ENCODE data around the gene KNCN. TPM values are rescaled to one million over a fixed set of nuclear protein-coding genes. Genes with fewer than 3 reads are reported as not detected.

KNCN gene
- total and polyA plus RNA-seq, 12 donors: 0.07 to 0.40 (median 0.24) TPM; not detected in 9

DNA sequence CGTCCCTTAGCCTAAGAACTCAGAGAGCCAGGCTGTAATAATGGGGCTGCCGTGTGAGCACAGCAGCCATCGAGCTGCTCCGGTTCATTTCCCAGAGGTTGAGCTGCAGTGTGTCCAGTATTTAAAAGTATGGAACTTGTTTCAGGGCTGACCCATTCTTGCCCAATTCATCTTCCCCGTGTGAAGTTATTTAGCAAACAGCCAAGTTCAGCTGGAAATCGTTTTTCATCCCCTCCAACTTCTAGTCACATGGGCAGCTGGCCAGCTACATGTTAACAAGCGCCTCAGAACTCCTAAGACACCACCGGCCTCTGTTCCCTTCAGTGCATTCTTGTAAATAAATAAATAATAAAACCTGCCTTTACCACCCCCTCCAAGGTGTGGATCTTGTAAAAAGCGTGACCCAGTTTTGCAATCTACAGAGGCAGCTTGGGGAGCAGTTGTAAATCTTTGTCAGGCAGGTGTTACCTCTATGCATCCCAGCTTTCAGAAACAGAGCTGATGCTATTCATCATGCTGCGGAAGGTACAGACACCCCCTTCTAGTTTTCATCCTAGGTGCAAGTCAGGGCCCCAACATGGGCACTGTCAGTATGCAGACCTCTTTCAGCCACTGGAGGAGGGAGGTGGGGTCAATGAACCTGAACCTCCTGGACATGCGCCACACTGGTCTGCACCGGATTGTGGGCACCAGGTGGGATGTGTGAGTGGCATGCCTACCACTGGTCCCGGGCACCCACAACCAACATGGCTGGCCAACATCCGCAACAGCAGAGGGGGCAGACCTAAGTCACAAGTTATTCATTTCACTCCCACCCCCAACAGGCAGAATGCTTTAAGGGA is 18.7 kb upstream of the KNCN start:
- TF ChIP-seq, protein P1, sequence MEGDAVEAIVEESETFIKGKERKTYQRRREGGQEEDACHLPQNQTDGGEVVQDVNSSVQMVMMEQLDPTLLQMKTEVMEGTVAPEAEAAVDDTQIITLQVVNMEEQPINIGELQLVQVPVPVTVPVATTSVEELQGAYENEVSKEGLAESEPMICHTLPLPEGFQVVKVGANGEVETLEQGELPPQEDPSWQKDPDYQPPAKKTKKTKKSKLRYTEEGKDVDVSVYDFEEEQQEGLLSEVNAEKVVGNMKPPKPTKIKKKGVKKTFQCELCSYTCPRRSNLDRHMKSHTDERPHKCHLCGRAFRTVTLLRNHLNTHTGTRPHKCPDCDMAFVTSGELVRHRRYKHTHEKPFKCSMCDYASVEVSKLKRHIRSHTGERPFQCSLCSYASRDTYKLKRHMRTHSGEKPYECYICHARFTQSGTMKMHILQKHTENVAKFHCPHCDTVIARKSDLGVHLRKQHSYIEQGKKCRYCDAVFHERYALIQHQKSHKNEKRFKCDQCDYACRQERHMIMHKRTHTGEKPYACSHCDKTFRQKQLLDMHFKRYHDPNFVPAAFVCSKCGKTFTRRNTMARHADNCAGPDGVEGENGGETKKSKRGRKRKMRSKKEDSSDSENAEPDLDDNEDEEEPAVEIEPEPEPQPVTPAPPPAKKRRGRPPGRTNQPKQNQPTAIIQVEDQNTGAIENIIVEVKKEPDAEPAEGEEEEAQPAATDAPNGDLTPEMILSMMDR (IDR thresholded peaks at IDR 0.05): no peak
- TF ChIP-seq POLR2A (IDR thresholded peaks at IDR 0.05): no peak
- peak in 1 of 7 donors; percentile 13 for DNase-seq
- Histone ChIP-seq H3K36me3 (replicated peaks in 1 of 2) (peaks cover 0 to 35% of the 10 kb centered on the region in 2 donors), H3K27ac (no peak overlapping the region), H3K4me1 (replicated peaks in 1 of 2) (no peaks in the 10 kb centered on the region), H3K27me3 (no peaks in the 10 kb centered on the region), H3K9me3 (replicated peaks in 1 of 3) (no peaks in the 10 kb centered on the region), H3K4me3 (no peak overlapping the region)
- intact Hi-C loops (cut with DNase I): no loop called here
- 71 to 81% (median 78%) methylated on average over 9 to 14 of the region's 14 CpGs for WGBS, 4 donors

DNA sequence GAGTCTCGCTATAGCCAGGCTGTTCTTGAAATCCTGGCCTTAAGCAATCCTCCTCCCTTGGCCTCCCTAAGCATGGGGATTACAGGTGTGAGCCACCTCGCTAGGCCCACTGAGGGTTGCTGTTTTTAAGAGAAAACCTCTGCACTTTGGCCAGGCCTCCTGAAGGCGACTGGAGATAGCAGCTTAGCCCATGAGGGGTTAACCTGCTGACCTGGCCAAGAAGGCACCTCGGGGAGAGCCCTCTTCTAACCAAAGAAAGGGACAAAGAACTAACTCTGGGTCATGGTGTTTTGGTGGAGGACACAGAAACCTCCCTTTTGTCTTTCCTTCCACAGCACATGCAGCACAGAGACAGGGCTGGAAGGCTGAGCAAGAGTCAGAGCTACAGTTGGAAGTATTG is 17.7 kb upstream of the KNCN start:
- TF ChIP-seq POLR2A (IDR thresholded peaks at IDR 0.05): no peak
- TF ChIP-seq, protein P1 (IDR thresholded peaks at IDR 0.05): no peak
- Histone ChIP-seq H3K27me3 (no peaks in the 10 kb centered on the region), H3K27ac (no peak overlapping the region), H3K36me3 (replicated peaks in 1 of 2) (peaks cover 0 to 30% of the 10 kb centered on the region in 2 donors), H3K9me3 (replicated peaks in 1 of 3) (no peaks in the 10 kb centered on the region), H3K4me1 (replicated peaks in 1 of 2) (no peaks in the 10 kb centered on the region), H3K4me3 (no peak overlapping the region)
- DNase-seq: no peak
- intact Hi-C loops (cut with DNase I): no loop called here
- WGBS, 4 donors: 88 to 93% (median 90%) methylated on average over 4 of the region's 4 CpGs

- H3K9me3 ChIP-seq (replicated peaks in 1 of 3): no peaks in the 10 kb centered on the region
- no peak for DNase-seq
- H3K4me3 ChIP-seq: no peak overlapping the region
- H3K36me3 ChIP-seq (replicated peaks in 1 of 2): peaks cover 0 to 28% of the 10 kb centered on the region in 2 donors
- TF ChIP-seq, protein P1 (IDR thresholded peaks at IDR 0.05): no peak
- TF ChIP-seq POLR2A (IDR thresholded peaks at IDR 0.05): no peak
- intact Hi-C loops (cut with DNase I): no loop called here
- H3K4me1 ChIP-seq (replicated peaks in 1 of 2): no peaks in the 10 kb centered on the region
- 89 to 97% (median 93%) methylated on average over 6 of the region's 6 CpGs for WGBS, 4 donors
- no peak overlapping the region for H3K27ac ChIP-seq
- no peaks in the 10 kb centered on the region for H3K27me3 ChIP-seq
Measured at GRCh38 chr1:46568461-46568891, 17.0 kb upstream of the KNCN start.

GRCh38 chr1:46563341-46563740 is 11.9 kb upstream of the KNCN start:
- TF ChIP-seq, protein P1 (IDR thresholded peaks at IDR 0.05): no peak
- TF ChIP-seq POLR2A (IDR thresholded peaks at IDR 0.05): no peak
- no peak overlapping the region for H3K27ac ChIP-seq
- H3K36me3 ChIP-seq (replicated peaks in 1 of 2): peaks cover 0 to 62% of the 10 kb centered on the region in 2 donors

More at GRCh38 chr1:46563341-46563740, 11.9 kb upstream of the KNCN start:
- Histone ChIP-seq H3K4me1 (replicated peaks in 1 of 2) (no peaks in the 10 kb centered on the region), H3K4me3 (no peak overlapping the region), H3K27me3 (no peaks in the 10 kb centered on the region), H3K9me3 (replicated peaks in 1 of 3) (no peaks in the 10 kb centered on the region)
- intact Hi-C loops (cut with DNase I): no loop called here
- DNase-seq: peak in 1 of 7 donors; percentile 1
- 89 to 96% (median 90%) methylated on average over 4 of the region's 4 CpGs for WGBS, 4 donors
